WERI-Rb-1 (cell line): Measurements from ENCODE around the gene MEGF11.
"Not testable (repeated sequence)": the region's sequence is repeated elsewhere in the genome, so short reads cannot be mapped to it uniquely, and the experiment has no call there.

ENCODE experiments used
- DNase-seq: peaks from one replicate; pipeline ENCODE4 v3.0.0-alpha.2; 2020
- H3K27ac ChIP-seq: fragments of 250-450 bp; sonication (Bioruptor Pico); 2 replicates; pipeline ENCODE4 v1.5.1; 2020; ENCODE audit warnings: mild to moderate bottlenecking, moderate library complexity
- H3K27me3 ChIP-seq: fragments of 250-450 bp; sonication (Bioruptor Pico); 2 replicates; pipeline ENCODE4 v1.5.1; 2021; ENCODE audit warnings: mild to moderate bottlenecking, low read depth, moderate library complexity; ENCODE audit not compliant: insufficient read depth, severe bottlenecking
- H3K36me3 ChIP-seq: fragments of 250-450 bp; sonication (Bioruptor Pico); 2 replicates; pipeline ENCODE4 v1.5.1; 2020; ENCODE audit warnings: mild to moderate bottlenecking, moderate library complexity
- H3K4me3 ChIP-seq: 2 replicates; pipeline ENCODE4 v1.5.1; 2011; ENCODE audit warnings: low read depth, mild to moderate bottlenecking, control low read depth, low read length
- H3K9me3 ChIP-seq: fragments of 250-450 bp; sonication (Bioruptor Pico); 2 replicates; pipeline ENCODE4 v1.5.1; 2021; ENCODE audit warnings: mild to moderate bottlenecking, moderate library complexity; ENCODE audit not compliant: severe bottlenecking
- CTCF ChIP-seq: IDR thresholded peaks from 2 replicates; pipeline ENCODE4 v1.5.1; 2011; ENCODE audit warnings: low read depth, mild to moderate bottlenecking, control low read depth, inconsistent platforms, low read length

The MEGF11 gene

GRCh38 chr15:66269326-66270090 is 16.0 kb upstream of the MEGF11 start:
- no peak for DNase-seq
- Histone ChIP-seq H3K27me3 (no peaks in the 10 kb centered on the region), H3K36me3 (no peaks in the 10 kb centered on the region), H3K9me3 (no peaks in the 10 kb centered on the region), H3K27ac (no peak overlapping the region), H3K4me3 (no peak overlapping the region)
- TF ChIP-seq CTCF = no peak

GRCh38 chr15:66264859-66265513 is 11.4 kb upstream of the MEGF11 start:
- TF ChIP-seq CTCF = no peak
- no peak for DNase-seq

GRCh38 chr15:66262837-66263236 is 9.3 kb upstream of the MEGF11 start:
- H3K27ac ChIP-seq, H3K36me3 ChIP-seq, H3K27me3 ChIP-seq, H3K4me3 ChIP-seq, H3K9me3 ChIP-seq, DNase-seq: not testable (repeated sequence)

More at GRCh38 chr15:66264859-66265513, 11.4 kb upstream of the MEGF11 start:
- H3K27me3 ChIP-seq = no peaks in the 10 kb centered on the region
- H3K9me3 ChIP-seq = peaks cover 3% of the 10 kb centered on the region
- H3K4me3 ChIP-seq = no peak overlapping the region
- no peak overlapping the region for H3K27ac ChIP-seq
- no peaks in the 10 kb centered on the region for H3K36me3 ChIP-seq

GRCh38 chr15:66261056-66261455 is 7.5 kb upstream of the MEGF11 start:
- H3K27me3 ChIP-seq = no peaks in the 10 kb centered on the region
- no peaks in the 10 kb centered on the region for H3K36me3 ChIP-seq
- peaks cover 3% of the 10 kb centered on the region for H3K9me3 ChIP-seq
- H3K4me3 ChIP-seq = no peak overlapping the region
- H3K27ac ChIP-seq = no peak overlapping the region
- no peak for TF ChIP-seq CTCF
- no peak for DNase-seq

GRCh38 chr15:66256692-66257091 is 3.1 kb upstream of the MEGF11 start:
- no peaks in the 10 kb centered on the region for H3K9me3 ChIP-seq
- no peak for TF ChIP-seq CTCF
- H3K36me3 ChIP-seq = no peaks in the 10 kb centered on the region
- H3K27ac ChIP-seq = no peak overlapping the region
- no peak overlapping the region for H3K4me3 ChIP-seq
- DNase-seq = no peak
- H3K27me3 ChIP-seq = peaks cover 19% of the 10 kb centered on the region

- no peak for DNase-seq
- H3K36me3 ChIP-seq = no peaks in the 10 kb centered on the region
- H3K9me3 ChIP-seq = no peaks in the 10 kb centered on the region
- TF ChIP-seq CTCF = no peak
- no peak overlapping the region for H3K27ac ChIP-seq
- H3K4me3 ChIP-seq = no peak overlapping the region
- H3K27me3 ChIP-seq = peaks cover 24% of the 10 kb centered on the region
These were observed 1.6 kb upstream of the MEGF11 start for GRCh38 chr15:66254951-66255676.
